Transverse colon (tissue), 4 donors: Measurements from ENCODE around the gene GARS1.

Experiments
- EP300 ChIP-seq: sonication (generic); formaldehyde crosslinking; IDR thresholded peaks from one replicate; pipeline ENCODE4 v1.6.1; 2017; ENCODE audit warnings: antibody characterized with exemption, low read depth
- POLR2A ChIP-seq: fragments of 450-650 bp; IDR thresholded peaks from one replicate; pipeline ENCODE4 v1.6.1; 2016; ENCODE audit warnings: antibody characterized with exemption, mild to moderate bottlenecking, moderate library complexity
- POLR2AphosphoS5 ChIP-seq, 3 donors: sonication (generic); formaldehyde crosslinking; IDR thresholded peaks; one replicate each; pipeline ENCODE4 v1.6.1; 2016; ENCODE audit warnings: antibody characterized with exemption in 3 of 3
- TF ChIP-seq, protein P1 (sequence below), 5 experiments: fragments of 200-600 bp in 3 of 5; fragments of 450-650 bp in 2 of 5; sonication (generic) in 3 of 5; IDR thresholded peaks; 1 replicate in 2 of 5; 2 replicates in 3 of 5; pipeline ENCODE4 v1.5.1; 2016 to 2017; ENCODE audit warnings: antibody characterized with exemption in 5 of 5, inconsistent platforms in 3 of 5, mild to moderate bottlenecking in 2 of 5, moderate library complexity in 1 of 5

DNA sequence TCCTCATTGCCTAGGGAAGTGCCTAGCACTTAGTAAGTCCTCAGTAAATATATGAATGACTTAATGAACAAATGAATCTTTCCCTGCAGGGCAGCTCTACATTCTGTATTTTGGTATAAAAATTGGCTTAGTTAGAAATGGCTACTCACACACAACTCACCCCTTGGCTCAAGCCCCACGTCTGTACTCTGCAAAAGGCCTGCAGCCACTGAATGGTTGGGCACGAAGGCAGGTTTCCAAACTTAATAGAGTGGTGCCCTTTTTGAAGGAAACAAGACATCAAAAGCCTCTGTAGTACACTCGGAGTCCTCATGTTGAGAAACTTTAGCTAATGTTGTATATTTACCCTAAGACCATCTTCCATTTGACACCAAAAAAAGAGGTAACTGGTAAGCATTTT is 51.0 kb downstream of the GARS1 start:
- no peak for TF ChIP-seq POLR2A
- TF ChIP-seq, protein P1, sequence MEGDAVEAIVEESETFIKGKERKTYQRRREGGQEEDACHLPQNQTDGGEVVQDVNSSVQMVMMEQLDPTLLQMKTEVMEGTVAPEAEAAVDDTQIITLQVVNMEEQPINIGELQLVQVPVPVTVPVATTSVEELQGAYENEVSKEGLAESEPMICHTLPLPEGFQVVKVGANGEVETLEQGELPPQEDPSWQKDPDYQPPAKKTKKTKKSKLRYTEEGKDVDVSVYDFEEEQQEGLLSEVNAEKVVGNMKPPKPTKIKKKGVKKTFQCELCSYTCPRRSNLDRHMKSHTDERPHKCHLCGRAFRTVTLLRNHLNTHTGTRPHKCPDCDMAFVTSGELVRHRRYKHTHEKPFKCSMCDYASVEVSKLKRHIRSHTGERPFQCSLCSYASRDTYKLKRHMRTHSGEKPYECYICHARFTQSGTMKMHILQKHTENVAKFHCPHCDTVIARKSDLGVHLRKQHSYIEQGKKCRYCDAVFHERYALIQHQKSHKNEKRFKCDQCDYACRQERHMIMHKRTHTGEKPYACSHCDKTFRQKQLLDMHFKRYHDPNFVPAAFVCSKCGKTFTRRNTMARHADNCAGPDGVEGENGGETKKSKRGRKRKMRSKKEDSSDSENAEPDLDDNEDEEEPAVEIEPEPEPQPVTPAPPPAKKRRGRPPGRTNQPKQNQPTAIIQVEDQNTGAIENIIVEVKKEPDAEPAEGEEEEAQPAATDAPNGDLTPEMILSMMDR (IDR thresholded peaks at IDR 0.05), result no peak
- no peak for TF ChIP-seq POLR2AphosphoS5 (IDR thresholded peaks at IDR 0.05)
- TF ChIP-seq EP300, result no peak
